Parathyroid adenoma (tissue), 2 donors: ENCODE data around the gene CAMTA1.

Source experiments
- H2AFZ ChIP-seq: fragments of 300-600 bp; sonication (generic); one replicate; pipeline ENCODE4 v1.7.0; 2017; ENCODE audit warnings: antibody characterized with exemption, mild to moderate bottlenecking
- H3K27ac ChIP-seq: fragments of 300-600 bp; sonication (generic); one replicate; pipeline ENCODE4 v1.7.0; 2017
- H3K27me3 ChIP-seq: fragments of 300-600 bp; sonication (generic); one replicate; pipeline ENCODE4 v1.7.0; 2017; ENCODE audit warnings: low read length; ENCODE audit not compliant: control insufficient read depth, insufficient read depth
- H3K36me3 ChIP-seq: fragments of 300-600 bp; sonication (generic); one replicate; pipeline ENCODE4 v1.7.0; 2017; ENCODE audit warnings: low read length; ENCODE audit not compliant: control insufficient read depth, insufficient read depth
- H3K4me1 ChIP-seq: fragments of 300-600 bp; sonication (generic); one replicate; pipeline ENCODE4 v1.7.0; 2017; ENCODE audit warnings: control low read depth
- H3K4me2 ChIP-seq: fragments of 300-600 bp; sonication (generic); one replicate; pipeline ENCODE4 v1.7.0; 2017; ENCODE audit warnings: low read length
- H3K4me3 ChIP-seq: fragments of 300-600 bp; sonication (generic); one replicate; pipeline ENCODE4 v1.7.0; 2017; ENCODE audit warnings: low read depth, low read length
- H3K79me2 ChIP-seq: fragments of 300-600 bp; sonication (generic); one replicate; pipeline ENCODE4 v1.7.0; 2017; ENCODE audit warnings: control low read depth
- H3K9ac ChIP-seq: fragments of 300-600 bp; sonication (generic); one replicate; pipeline ENCODE4 v1.7.0; 2017; ENCODE audit warnings: mild to moderate bottlenecking
- H3K9me3 ChIP-seq: fragments of 300-600 bp; sonication (generic); one replicate; pipeline ENCODE4 v1.7.0; 2017; ENCODE audit warnings: low read length; ENCODE audit not compliant: control insufficient read depth
- CTCF ChIP-seq: fragments of 300-600 bp; sonication (generic); IDR thresholded peaks from one replicate; pipeline ENCODE4 v1.7.0; 2017; ENCODE audit warnings: antibody characterized with exemption, mild to moderate bottlenecking
- donor health status: primary hyperparathyroidism.

The CAMTA1 gene

GRCh38 chr1:7036386-7036785, 251.1 kb downstream of the CAMTA1 start:
- TF ChIP-seq CTCF, result no peak

GRCh38 chr1:7039590-7040220, 254.5 kb downstream of the CAMTA1 start:
- Histone ChIP-seq H3K4me3 (no peak overlapping the region), H3K9ac (no peak overlapping the region), H3K9me3 (no peaks in the 10 kb centered on the region), H3K36me3 (no peaks in the 10 kb centered on the region), H2AFZ (no peak overlapping the region), H3K27me3 (no peaks in the 10 kb centered on the region), H3K79me2 (no peaks in the 10 kb centered on the region), H3K4me2 (no peak overlapping the region), H3K27ac (peak overlapping the region; percentile 88), H3K4me1 (peaks cover 24% of the 10 kb centered on the region)
- no peak for TF ChIP-seq CTCF

More at GRCh38 chr1:7036386-7036785, 251.1 kb downstream of the CAMTA1 start:
- Histone ChIP-seq H3K27ac (no peak overlapping the region), H3K9me3 (no peaks in the 10 kb centered on the region), H3K27me3 (no peaks in the 10 kb centered on the region), H3K4me3 (no peak overlapping the region), H3K36me3 (no peaks in the 10 kb centered on the region), H2AFZ (no peak overlapping the region), H3K4me2 (no peak overlapping the region), H3K4me1 (peaks cover 6% of the 10 kb centered on the region), H3K79me2 (no peaks in the 10 kb centered on the region), H3K9ac (no peak overlapping the region)

GRCh38 chr1:7040969-7041695, 255.9 kb downstream of the CAMTA1 start:
- peak overlapping the region; percentile 31 for H2AFZ ChIP-seq
- no peak overlapping the region for H3K4me3 ChIP-seq
- peak overlapping the region; percentile 88 for H3K27ac ChIP-seq
- H3K4me1 ChIP-seq, result peaks cover 25% of the 10 kb centered on the region
- no peak for TF ChIP-seq CTCF
- H3K79me2 ChIP-seq, result no peaks in the 10 kb centered on the region
- no peaks in the 10 kb centered on the region for H3K27me3 ChIP-seq
- H3K4me2 ChIP-seq, result peak overlapping the region; percentile 40
- no peak overlapping the region for H3K9ac ChIP-seq
- H3K9me3 ChIP-seq, result no peaks in the 10 kb centered on the region
- no peaks in the 10 kb centered on the region for H3K36me3 ChIP-seq

GRCh38 chr1:7042322-7043190, 257.3 kb downstream of the CAMTA1 start:
- H3K4me3 ChIP-seq, result no peak overlapping the region
- peaks cover 28% of the 10 kb centered on the region for H3K4me1 ChIP-seq
- H3K9me3 ChIP-seq, result no peaks in the 10 kb centered on the region
- H3K4me2 ChIP-seq, result no peak overlapping the region
- H2AFZ ChIP-seq, result peak overlapping the region; percentile 73
- H3K27me3 ChIP-seq, result no peaks in the 10 kb centered on the region
- no peaks in the 10 kb centered on the region for H3K36me3 ChIP-seq
- H3K27ac ChIP-seq, result peak overlapping the region; percentile 88
- H3K79me2 ChIP-seq, result no peaks in the 10 kb centered on the region
- H3K9ac ChIP-seq, result no peak overlapping the region
- TF ChIP-seq CTCF, result peak; percentile 43
